AG10803 (cell line): ENCODE results near the gene NEK8.

ENCODE experiments used
- DNase-seq: peaks from one replicate; pipeline ENCODE4 v3.0.0; 2010; ENCODE audit warnings: low read depth
- H3K4me3 ChIP-seq: 2 replicates; pipeline ENCODE4 v1.5.1; 2011; ENCODE audit warnings: mild to moderate bottlenecking, low read length, control low read depth
- CTCF ChIP-seq: conservative IDR thresholded peaks from 2 replicates; pipeline ENCODE4 v1.5.1; 2011; ENCODE audit warnings: mild to moderate bottlenecking, low read length, control low read depth, inconsistent platforms

Gene NEK8

GRCh38 chr17:28703552-28704218, 24.9 kb upstream of the NEK8 start:
- no peak overlapping the region for H3K4me3 ChIP-seq
- no peak for DNase-seq
- TF ChIP-seq CTCF, result no peak

- no peak for DNase-seq
- no peak for TF ChIP-seq CTCF
- H3K4me3 ChIP-seq, result no peak overlapping the region
Measured at GRCh38 chr17:28704219-28704858, 24.2 kb upstream of the NEK8 start.

GRCh38 chr17:28705074-28705659, 23.4 kb upstream of the NEK8 start:
- TF ChIP-seq CTCF, result no peak
- DNase-seq, result no peak
- no peak overlapping the region for H3K4me3 ChIP-seq

- no peak for TF ChIP-seq CTCF
- DNase-seq, result no peak
- no peak overlapping the region for H3K4me3 ChIP-seq
Measured at GRCh38 chr17:28705728-28706334, 22.8 kb upstream of the NEK8 start.

- DNase-seq, result no peak
- H3K4me3 ChIP-seq, result no peak overlapping the region
- TF ChIP-seq CTCF, result no peak
Measured at GRCh38 chr17:28706471-28707338, 21.9 kb upstream of the NEK8 start.

- no peak overlapping the region for H3K4me3 ChIP-seq
- no peak for DNase-seq
- TF ChIP-seq CTCF, result no peak
Measured at GRCh38 chr17:28707339-28707720, 21.3 kb upstream of the NEK8 start.
